Naive B cell (primary cell): ENCODE data around the gene ORMDL3. TPM values are rescaled to one million over a fixed set of nuclear protein-coding genes. Genes with fewer than 3 reads are reported as not detected.
A peak's percentile ranks its signal among the peaks of the same experiment; 100 is the strongest.

Experiments
- ATAC-seq, 2 donors: fragments of 150-1000 bp; cut with Tn5 transposase; 2 replicates each; pipeline ENCODE4 v1.10.0; 2021; ENCODE audit warnings: low read depth in 2 of 2, mild to moderate bottlenecking in 2 of 2, moderate library complexity in 2 of 2
- DNase-seq: peaks from one replicate; pipeline ENCODE4 v3.0.0; 2022
- H3K27ac Mint-ChIP-seq, 6 donors: one replicate each; pipeline ENCODE4 v1.8.0; 2020 to 2022; ENCODE audit warnings: mild to moderate bottlenecking in 6 of 6, mixed read lengths in 6 of 6, moderate library complexity in 5 of 6, inconsistent platforms in 2 of 6
- H3K27me3 Mint-ChIP-seq, 3 donors: one replicate each; pipeline ENCODE4 v1.8.0; 2021 to 2022; ENCODE audit warnings: mixed read lengths in 3 of 3, mild to moderate bottlenecking in 1 of 3
- H3K36me3 Mint-ChIP-seq, 2 donors: one replicate each; pipeline ENCODE4 v1.8.0; 2020 to 2022; ENCODE audit warnings: mixed read lengths in 2 of 2, inconsistent platforms in 1 of 2, mild to moderate bottlenecking in 1 of 2
- H3K4me1 Mint-ChIP-seq, 3 donors: one replicate each; pipeline ENCODE4 v1.8.0; 2020 to 2022; ENCODE audit warnings: mixed read lengths in 3 of 3, inconsistent platforms in 1 of 3, mild to moderate bottlenecking in 1 of 3, moderate library complexity in 1 of 3
- H3K4me3 Mint-ChIP-seq, 8 donors: one replicate each; pipeline ENCODE4 v1.8.0; 2020 to 2022; ENCODE audit warnings: mild to moderate bottlenecking in 8 of 8, mixed read lengths in 8 of 8, moderate library complexity in 8 of 8, inconsistent platforms in 2 of 8
- H3K9me3 Mint-ChIP-seq, 7 donors: one replicate each; pipeline ENCODE4 v1.8.0; 2020 to 2022; ENCODE audit warnings: mixed read lengths in 7 of 7, mild to moderate bottlenecking in 5 of 7, inconsistent platforms in 2 of 7, moderate library complexity in 1 of 7
- polyA plus RNA-seq, 6 donors: library from polyadenylated mRNA; unstranded; fragments of 300-500 nt; fragmentation: Illumina TruSeq; gene quantifications; one replicate each; pipeline ENCODE4 v1.2.3, GENCODE V29; 2021; ENCODE audit warnings: low read depth in 6 of 6

ORMDL3 gene
- polyA plus RNA-seq, 6 donors from 2014 or later, result 71.8 to 181 (median 95.9) TPM

- Mint-ChIP-seq H3K27ac (peak overlapping the region in 3 of 6 donors; percentile 36 to 61 (median 54)), H3K4me3 (peak overlapping the region in 1 of 8 donors; percentile 45), H3K36me3 (no peaks in the 10 kb centered on the region), H3K9me3 (peaks cover 0 to 9% (median 2%) of the 10 kb centered on the region in 7 donors), H3K4me1 (peaks cover 28 to 64% (median 35%) of the 10 kb centered on the region in 3 donors), H3K27me3 (no peaks in the 10 kb centered on the region)
- DNase-seq, result no peak
- ATAC-seq, result no peak
Observed at GRCh38 chr17:39871801-39872200, 55.6 kb downstream of the ORMDL3 start.

Other genes with a start within 250 kb of the ORMDL3 start
- gene PGAP3, start 239.5 kb downstream of the ORMDL3 start, polyA plus RNA-seq, result 10 to 100 TPM in 2 of 6 donors, 1 to 10 TPM in 4; 7.2 to 18.2 (median 9.1) TPM
- 1 to 10 TPM in 3 of 6 donors, under 1 TPM in 3; 0.20 to 3.0 (median 1.1) TPM for gene ERBB2, start 227.5 kb downstream of the ORMDL3 start, polyA plus RNA-seq
- 100 to 1,000 TPM in 5 of 6 donors, 10 to 100 TPM in 1; 99.3 to 135 (median 123) TPM for gene MIEN1, start 197.1 kb downstream of the ORMDL3 start, polyA plus RNA-seq
- gene GRB7, start 189.7 kb downstream of the ORMDL3 start, polyA plus RNA-seq, result under 1 TPM in 3 of 6 donors, not detected in 3; 0.23 to 0.65 (median 0.29) TPM
- 100 to 1,000 TPM in 1 of 6 donors, 10 to 100 TPM in 4, under 1 TPM in 1; 0.75 to 127 (median 39.8) TPM for gene IKZF3, start 63.3 kb downstream of the ORMDL3 start, polyA plus RNA-seq
- under 1 TPM in 5 of 6 donors, not detected in 1; 0.16 to 0.80 (median 0.38) TPM for gene ZPBP2, start 59.4 kb downstream of the ORMDL3 start, polyA plus RNA-seq
- gene GSDMB, start 9.0 kb downstream of the ORMDL3 start, polyA plus RNA-seq, result 1 to 10 TPM in 1 of 6 donors, under 1 TPM in 3, not detected in 2; 0.15 to 2.0 (median 0.31) TPM
- gene LRRC3C, start 131 bp upstream of the ORMDL3 start, polyA plus RNA-seq, result not detected
- gene GSDMA, start 35.4 kb upstream of the ORMDL3 start, polyA plus RNA-seq, result under 1 TPM in 2 of 6 donors, not detected in 4; 0.19 to 0.21 TPM
- gene PSMD3, start 53.2 kb upstream of the ORMDL3 start, polyA plus RNA-seq, result 10 to 100 TPM; 48.1 to 62.4 (median 52.3) TPM
- gene CSF3, start 87.8 kb upstream of the ORMDL3 start, polyA plus RNA-seq, result not detected
- 10 to 100 TPM; 44.9 to 58.9 (median 47.6) TPM for gene MED24, start 126.8 kb upstream of the ORMDL3 start, polyA plus RNA-seq
- gene THRA, start 135.4 kb upstream of the ORMDL3 start, polyA plus RNA-seq, result 1 to 10 TPM; 1.9 to 5.3 (median 4.7) TPM
- 1 to 10 TPM in 5 of 6 donors, not detected in 1; 1.1 to 2.9 (median 2.1) TPM for gene NR1D1, start 173.0 kb upstream of the ORMDL3 start, polyA plus RNA-seq
- gene MSL1, start 194.4 kb upstream of the ORMDL3 start, polyA plus RNA-seq, result 10 to 100 TPM in 2 of 6 donors, 1 to 10 TPM in 4; 7.7 to 13.1 (median 9.2) TPM
- 10 to 100 TPM; 31.8 to 60.5 (median 44.5) TPM for gene CASC3, start 212.9 kb upstream of the ORMDL3 start, polyA plus RNA-seq
- gene RAPGEFL1, start 249.9 kb upstream of the ORMDL3 start, polyA plus RNA-seq, result under 1 TPM in 4 of 6 donors, not detected in 2; 0.10 to 0.56 (median 0.43) TPM